K562 (cell line): Measurements from ENCODE around the gene PARD3. TPM values are rescaled to one million over a fixed set of nuclear protein-coding genes. Genes with fewer than 3 reads are reported as not detected.

Experiments
- ATAC-seq: fragments of 200-7000 bp; cut with Tn5 transposase; 3 replicates; pipeline ENCODE4 v1.9.1; 2020; ENCODE audit warnings: moderate library complexity
- BruUV-seq: library from RNA; stranded (reverse); fragments of 400-500 nt; replicated peaks from 2 replicates; lab custom pipeline; 2021; lab: Mats Ljungman, UMichigan
- CTCF ChIA-PET: fragments of 300-600 bp; formaldehyde crosslinking; extraction: SDS; loops from one replicate; lab custom pipeline; 2021; ENCODE audit warnings: low intra/inter-chr PET ratio; lab: Yijun Ruan, JAX
- POLR2A ChIA-PET: fragments of 300-600, 350-650 bp; sonication (Branson Sonifier 250); formaldehyde crosslinking; extraction: SDS; loops from one replicate; lab custom pipeline; 2021; ENCODE audit warnings: antibody characterized with exemption, inconsistent platforms; lab: Yijun Ruan, JAX
- DNase-seq, 4 experiments: peaks; one replicate each; pipeline versions ENCODE4 v3.0.0 to v3.0.0-alpha.2; 2011 to 2018; ENCODE audit warnings: low spot score in 3 of 4, mixed read lengths in 3 of 4; ENCODE audit errors: extremely low read depth in 1 of 4
- FAIRE-seq: peaks from 2 replicates; lab custom pipeline; 2011; peaks lifted over from hg19 to GRCh38; lab: Jason Lieb, UNC
- H2AFZ ChIP-seq: 2 replicates; pipeline ENCODE4 v1.6.0; 2011; ENCODE audit warnings: low read depth, low read length, control low read depth, inconsistent platforms
- H3K27ac ChIP-seq: fragments of 200-600 bp; 3 replicates; pipeline ENCODE4 v1.8.0; 2011; ENCODE audit warnings: low read depth, mild to moderate bottlenecking, control low read depth, inconsistent platforms, low read length, moderate library complexity, mixed read lengths; ENCODE audit errors: extremely low read depth
- H3K27me3 ChIP-seq, 2 experiments: fragments of 300-600 bp in 1 of 2; 2 replicates in 1 of 2; 3 replicates in 1 of 2; pipeline versions ENCODE4 v1.6.0 to v1.8.0; 2011; ENCODE audit warnings: inconsistent platforms in 2 of 2, low read length in 2 of 2, mild to moderate bottlenecking in 1 of 2, mixed read lengths in 1 of 2, moderate library complexity in 1 of 2; ENCODE audit not compliant: control insufficient read depth in 2 of 2, insufficient read depth in 2 of 2
- H3K36me3 ChIP-seq: fragments of 300-600 bp; 3 replicates; pipeline ENCODE4 v1.8.0; 2011; ENCODE audit warnings: mild to moderate bottlenecking, low read length, inconsistent platforms; ENCODE audit not compliant: control insufficient read depth, insufficient read depth
- H3K4me1 ChIP-seq, 2 experiments: fragments of 200-600 bp in 1 of 2; replicated peaks in 1 of 2; 2 replicates in 1 of 2; 3 replicates in 1 of 2; pipeline versions ENCODE4 v1.5.1 to v1.8.0; 2011; ENCODE audit warnings: inconsistent platforms in 2 of 2, low read length in 2 of 2, mild to moderate bottlenecking in 1 of 2, mixed read lengths in 1 of 2, moderate library complexity in 1 of 2; ENCODE audit not compliant: control insufficient read depth in 2 of 2, insufficient read depth in 2 of 2
- H3K4me2 ChIP-seq: 2 replicates; pipeline ENCODE4 v1.6.1; 2011; ENCODE audit warnings: low read length, control low read depth, inconsistent platforms, mixed read lengths; ENCODE audit not compliant: insufficient read depth
- H3K4me3 ChIP-seq: fragments of 200-600 bp; sonication (generic), shearing (Covaris generic); 2 replicates; pipeline ENCODE4 v1.5.1; 2016; ENCODE audit warnings: control low read depth, inconsistent platforms
- H3K79me2 ChIP-seq: fragments of 200-600 bp; 3 replicates; pipeline ENCODE4 v1.8.0; 2011; ENCODE audit warnings: low read length, inconsistent platforms; ENCODE audit not compliant: control insufficient read depth, insufficient read depth
- H3K9ac ChIP-seq, 2 experiments: 2 replicates each; pipeline versions ENCODE4 v1.6.0 to v1.6.1; 2011; ENCODE audit warnings: low read depth in 2 of 2, low read length in 2 of 2, control low read depth in 1 of 2, inconsistent platforms in 1 of 2, mild to moderate bottlenecking in 1 of 2, mixed read lengths in 1 of 2; ENCODE audit not compliant: insufficient read depth in 1 of 2
- H3K9me1 ChIP-seq: one replicate; pipeline ENCODE4 v1.6.0; 2011; ENCODE audit warnings: inconsistent platforms, mild to moderate bottlenecking, low read length, moderate library complexity; ENCODE audit not compliant: control insufficient read depth, insufficient read depth
- H3K9me3 ChIP-seq: replicated peaks from 2 replicates; pipeline ENCODE4 v1.5.1; 2011; ENCODE audit warnings: low read depth, low read length, inconsistent platforms; ENCODE audit not compliant: control insufficient read depth, insufficient read depth
- H4K20me1 ChIP-seq: replicated peaks from 2 replicates; pipeline ENCODE4 v1.6.1; 2011; ENCODE audit warnings: low read length, inconsistent platforms, mixed read lengths; ENCODE audit not compliant: control insufficient read depth, insufficient read depth
- CBFB ChIP-seq: sonication (generic); formaldehyde crosslinking; IDR thresholded peaks from 2 replicates; pipeline ENCODE4 v1.4.0; 2020; ENCODE audit warnings: mild to moderate bottlenecking, missing genetic modification reagents
- CSDE1 ChIP-seq, 2 experiments: fragments of 450-650 bp; IDR thresholded peaks; 2 replicates each; pipeline ENCODE4 v1.6.1; 2016; ENCODE audit warnings: mild to moderate bottlenecking in 1 of 2
- DNMT1 ChIP-seq: fragments of 450-650 bp; IDR thresholded peaks from 2 replicates; pipeline ENCODE4 v1.6.1; 2016; ENCODE audit warnings: antibody characterized with exemption, mild to moderate bottlenecking
- FIP1L1 ChIP-seq: fragments of 200-400 bp; formaldehyde crosslinking; IDR thresholded peaks from 2 replicates; pipeline ENCODE4 v1.6.1; 2018; ENCODE audit warnings: mild to moderate bottlenecking, low read depth, low read length; ENCODE audit not compliant: poor library complexity, severe bottlenecking
- FOXJ3 ChIP-seq: sonication (generic); formaldehyde crosslinking; IDR thresholded peaks from 2 replicates; pipeline ENCODE4 v1.4.0; 2020; ENCODE audit warnings: mild to moderate bottlenecking, missing genetic modification reagents
- HNRNPK ChIP-seq: fragments of 200-400 bp; formaldehyde crosslinking; IDR thresholded peaks from one replicate; pipeline ENCODE4 v1.6.1; 2018; ENCODE audit warnings: mild to moderate bottlenecking, low read depth, low read length; ENCODE audit not compliant: poor library complexity, severe bottlenecking
- MTF1 ChIP-seq: fragments of 250-450 bp; sonication (Bioruptor Pico); IDR thresholded peaks from 2 replicates; pipeline ENCODE4 v1.9.0; 2021; ENCODE audit warnings: moderate library complexity, mild to moderate bottlenecking, inconsistent platforms, borderline replicate concordance
- POLR3G ChIP-seq: IDR thresholded peaks from 2 replicates; pipeline ENCODE4 v1.6.1; 2011; ENCODE audit not compliant: insufficient read length, insufficient replicate concordance; ENCODE audit errors: extremely low read depth
- ZBTB43 ChIP-seq: sonication (generic); formaldehyde crosslinking; IDR thresholded peaks from 2 replicates; pipeline ENCODE4 v1.8.0; 2023; ENCODE audit warnings: mild to moderate bottlenecking, missing genetic modification reagents
- whole genome bisulfite sequencing: fragments of 100-300 bp; shearing (Covaris generic); methylation state at CpG from one replicate; pipeline ENCODE4 v1.1.6; 2016; ENCODE audit warnings: low coverage, mixed read lengths; ENCODE audit not compliant: insufficient coverage; ENCODE audit errors: missing lambda C conversion rate; 5-methylcytosine and 5-hydroxymethylcytosine counted together
- in situ Hi-C: fragments of 300-500 bp; cut with MboI; formaldehyde crosslinking; loops from 4 replicates; pipeline ENCODE4 v1.15.0; 2018; ENCODE audit warnings: inconsistent platforms, mixed read lengths
- intact Hi-C: fragments of 100-400 bp; cut with micrococcal nuclease; formaldehyde crosslinking; loops from 2 replicates; pipeline ENCODE4 v1.14.2; 2022
- polyA plus RNA-seq, 8 experiments: library from polyadenylated mRNA; depleted of rRNA in 4 of 8; stranded (reverse) in 5 of 8; unstranded in 3 of 8; fragments of >200 nt; fragmentation: Nextera tagmentation in 2 of 8; fragmentation: Illumina TruSeq in 1 of 8; extraction: Ambion mirVana in 2 of 8; extraction: Trizol in 1 of 8; gene quantifications; 2 replicates each; pipeline versions ENCODE4 v1.2.1 to v1.2.3, GENCODE V29; 2011 to 2014; ENCODE audit warnings: inconsistent platforms in 1 of 8, missing spikeins in 1 of 8
- total RNA-seq, 7 experiments: library from RNA; depleted of rRNA in 6 of 7; stranded (reverse); fragments of >200 nt in 6 of 7; fragmentation: Illumina TruSeq in 2 of 7; extraction: Trizol in 2 of 7; gene quantifications; 2 replicates each; pipeline versions ENCODE4 v1.2.1 to v1.2.3, GENCODE V29; 2011 to 2021; ENCODE audit warnings: low replicate concordance in 1 of 7
- TF ChIP-seq, protein P1 (sequence below): sonication (generic); formaldehyde crosslinking; IDR thresholded peaks from 2 replicates; pipeline ENCODE4 v1.8.1; 2022; ENCODE audit warnings: missing genetic modification reagents

The PARD3 gene
- total and polyA plus RNA-seq, 9 of the 15 experiments (the other 6 are each of a cell fraction or from before 2014, with no cell fraction given) = 2.7 to 11.7 (median 7.7) TPM

DNA sequence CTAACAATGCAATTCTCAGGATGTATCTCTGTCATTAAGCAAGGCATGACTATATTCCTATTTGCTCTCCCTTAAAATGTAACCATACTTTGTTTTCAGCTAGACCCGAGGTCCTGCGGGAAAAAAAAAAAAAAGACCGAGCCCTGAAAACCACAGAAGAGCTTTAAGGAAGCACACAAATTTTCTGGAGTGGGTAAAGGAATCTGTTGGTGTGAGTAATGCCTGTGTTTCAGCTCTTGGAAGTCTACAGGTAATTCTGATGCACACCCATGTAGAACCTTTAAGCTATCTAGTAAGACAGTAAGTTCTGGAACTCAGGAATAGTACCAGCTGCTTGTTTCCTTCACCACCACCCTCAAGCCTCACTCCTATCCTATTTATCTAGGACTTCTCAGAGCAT, 351.1 kb downstream of the PARD3 start:
- TF ChIP-seq, protein P1, sequence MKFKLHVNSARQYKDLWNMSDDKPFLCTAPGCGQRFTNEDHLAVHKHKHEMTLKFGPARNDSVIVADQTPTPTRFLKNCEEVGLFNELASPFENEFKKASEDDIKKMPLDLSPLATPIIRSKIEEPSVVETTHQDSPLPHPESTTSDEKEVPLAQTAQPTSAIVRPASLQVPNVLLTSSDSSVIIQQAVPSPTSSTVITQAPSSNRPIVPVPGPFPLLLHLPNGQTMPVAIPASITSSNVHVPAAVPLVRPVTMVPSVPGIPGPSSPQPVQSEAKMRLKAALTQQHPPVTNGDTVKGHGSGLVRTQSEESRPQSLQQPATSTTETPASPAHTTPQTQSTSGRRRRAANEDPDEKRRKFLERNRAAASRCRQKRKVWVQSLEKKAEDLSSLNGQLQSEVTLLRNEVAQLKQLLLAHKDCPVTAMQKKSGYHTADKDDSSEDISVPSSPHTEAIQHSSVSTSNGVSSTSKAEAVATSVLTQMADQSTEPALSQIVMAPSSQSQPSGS = no peak
- TF ChIP-seq FIP1L1 = no peak
- WGBS = 18% methylated on average over 3 of the region's 3 CpGs
- FAIRE-seq = no peak

DNA sequence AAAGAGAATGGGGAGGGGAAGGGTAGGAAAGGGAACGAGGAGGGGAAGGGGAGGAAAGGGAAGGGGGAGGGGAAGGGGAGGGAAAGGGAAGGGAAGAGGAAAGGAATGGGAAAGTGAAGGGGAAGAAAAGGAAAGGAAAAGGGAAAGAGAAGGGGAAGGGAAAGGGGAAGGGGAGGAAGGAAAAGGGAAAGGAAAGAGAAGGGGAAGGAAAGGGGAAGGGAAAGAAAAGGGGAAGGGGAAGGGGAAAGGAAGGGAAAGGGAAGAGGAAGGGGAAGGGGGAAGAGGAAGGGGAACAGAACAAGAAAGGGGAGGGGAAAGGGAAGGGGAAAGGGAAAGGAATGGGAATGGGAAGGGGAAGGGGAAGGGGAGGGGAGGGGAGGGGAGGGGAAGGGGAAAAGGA, 352.1 kb downstream of the PARD3 start:
- FAIRE-seq = no peak
- Histone ChIP-seq H3K9me1 (no peaks in the 10 kb centered on the region), H3K27ac (no peak overlapping the region), H4K20me1 (no peaks in the 10 kb centered on the region), H3K79me2 (no peaks in the 10 kb centered on the region), H3K36me3 (no peaks in the 10 kb centered on the region), H3K9me3 (no peaks in the 10 kb centered on the region), H3K4me1 (no peaks in the 10 kb centered on the region), H3K27me3 (no peaks in the 10 kb centered on the region), H3K4me2 (no peak overlapping the region), H3K9ac (no peak overlapping the region), H3K4me3 (no peak overlapping the region), H2AFZ (no peak overlapping the region)
- WGBS = no CpG with 5 or more reads among the region's 1 CpG
- POLR2A ChIA-PET = no interaction called here
- DNase-seq = no peak
- CTCF ChIA-PET = no interaction called here
- ATAC-seq = no peak
- intact Hi-C loops = no loop called here
- no peak for TF ChIP-seq ZBTB43 (CRISPR knock-in tag)
- TF ChIP-seq MTF1 (CRISPR knock-in tag) = no peak
- peak; percentile 65 for TF ChIP-seq HNRNPK
- TF ChIP-seq CSDE1 (IDR thresholded peaks at IDR 0.05) = no peak
- TF ChIP-seq CBFB = no peak
- TF ChIP-seq DNMT1 = no peak
- no peak for TF ChIP-seq FOXJ3
- TF ChIP-seq POLR3G = no peak
- BruUV-seq = no TSS peak
- in situ Hi-C loops = no loop called here

More for the DNA sequence above, 351.1 kb downstream of the PARD3 start:
- H3K9me1 ChIP-seq = no peaks in the 10 kb centered on the region
- H3K79me2 ChIP-seq = no peaks in the 10 kb centered on the region
- H3K36me3 ChIP-seq = no peaks in the 10 kb centered on the region
- ChIA-PET CTCF (no interaction called here), POLR2A (interaction anchor here (0.6 kb wide), 2 partner anchors 223 to 1190 kb away, joined by 3 to 4 read pairs; no protein-coding TSS in a partner anchor)
- H3K4me1 ChIP-seq = no peaks in the 10 kb centered on the region
- no peak overlapping the region for H3K4me2 ChIP-seq
- no peak overlapping the region for H3K27ac ChIP-seq
- H3K4me3 ChIP-seq = no peak overlapping the region
- no peak for DNase-seq
- intact Hi-C loops (no loop called here), in situ Hi-C loops (no loop called here)
- H3K27me3 ChIP-seq = no peaks in the 10 kb centered on the region; a peak in 1 of 5 replicates
- no peak for ATAC-seq
- H3K9ac ChIP-seq = no peak overlapping the region
- no TSS peak for BruUV-seq
- H2AFZ ChIP-seq = no peak overlapping the region
- no peaks in the 10 kb centered on the region for H4K20me1 ChIP-seq
- H3K9me3 ChIP-seq = no peaks in the 10 kb centered on the region
